Transverse colon (tissue), 3 donors: ENCODE data around the gene CYP4B1.

Experiments
- CTCF ChIP-seq, 5 experiments: fragments of 200-600 bp in 3 of 5; fragments of 450-650 bp in 2 of 5; sonication (generic) in 3 of 5; IDR thresholded peaks; 1 replicate in 2 of 5; 2 replicates in 3 of 5; pipeline ENCODE4 v1.5.1; 2016 to 2017; ENCODE audit warnings: antibody characterized with exemption in 5 of 5, inconsistent platforms in 3 of 5, mild to moderate bottlenecking in 2 of 5, moderate library complexity in 1 of 5
- POLR2A ChIP-seq: fragments of 450-650 bp; IDR thresholded peaks from one replicate; pipeline ENCODE4 v1.6.1; 2016; ENCODE audit warnings: antibody characterized with exemption, mild to moderate bottlenecking, moderate library complexity

- TF ChIP-seq POLR2A: no peak
- TF ChIP-seq CTCF (IDR thresholded peaks at IDR 0.05): no peak
Observed at GRCh38 chr1:46772571-46772970, 26.3 kb upstream of the CYP4B1 start.
